ENCODE measurements around the gene PEX14. TPM values are rescaled to one million over a fixed set of nuclear protein-coding genes. Genes with fewer than 3 reads are reported as not detected.

The PEX14 gene
- total and polyA plus RNA-seq, 2 donors (not counting 3 experiments of a cell fraction or from before 2014, with no cell fraction given), result 19.5 to 26.5 TPM

GRCh38 chr1:10621906-10622305 lies 147.2 kb downstream of the PEX14 start:
- no peaks in the 10 kb centered on the region for H3K79me2 ChIP-seq (ENCODE audit: control insufficient read depth, insufficient read depth, low read length)
- FAIRE-seq (no peak), DNase-seq (ENCODE audit: low read depth, low spot score) (no peak)
- H3K4me2 ChIP-seq (ENCODE audit: insufficient read depth, low read length), result no peak overlapping the region
- H3K9me1 ChIP-seq (replicated peaks; ENCODE audit: control insufficient read depth, extremely low read depth, insufficient read depth, low read length), result no peaks in the 10 kb centered on the region
- no peak overlapping the region for H3K27ac ChIP-seq (ENCODE audit: insufficient read depth, low read depth, low read length)
- BruUV-seq (replicated peaks), result no TSS peak
- no peak overlapping the region for H3K9ac ChIP-seq (replicated peaks; ENCODE audit: extremely low read depth, insufficient read depth, low read length)
- no peaks in the 10 kb centered on the region for H3K27me3 ChIP-seq (ENCODE audit: control insufficient read depth in 2 of 2, insufficient read depth in 2 of 2, low read length in 2 of 2)
- no peaks in the 10 kb centered on the region for H3K9me3 ChIP-seq (replicated peaks; ENCODE audit: control insufficient read depth, insufficient read depth, low read length)
- CTCF ChIA-PET, result interaction anchor here (1.5 kb wide), 1 partner anchor 47 kb away, joined by 3 read pairs; no protein-coding TSS in a partner anchor
- no peak overlapping the region for H2AFZ ChIP-seq (ENCODE audit: low read depth, low read length)
- no peak for TF ChIP-seq POLR2AphosphoS5 (IDR thresholded peaks at IDR 0.05; ENCODE audit: insufficient read depth, low read depth, low read length)
- no peak for TF ChIP-seq POLR2A (IDR thresholded peaks at IDR 0.05; ENCODE audit: low read depth, low read length)
- TF ChIP-seq CTCF (IDR thresholded peaks at IDR 0.05; ENCODE audit: extremely low read depth in 1 of 2, insufficient read depth in 1 of 2, low read depth in 1 of 2, low read length in 2 of 2), result no peak
- TF ChIP-seq MAX (IDR thresholded peaks at IDR 0.05; ENCODE audit: insufficient read depth, insufficient read length), result no peak
- no peak for TF ChIP-seq GATA2 (IDR thresholded peaks at IDR 0.05; ENCODE audit: insufficient read depth, insufficient read length, low read depth, low read length)
- no peak for TF ChIP-seq JUN (IDR thresholded peaks at IDR 0.05; ENCODE audit: borderline replicate concordance, insufficient read depth, insufficient read length, low read depth)
- TF ChIP-seq EZH2 (IDR thresholded peaks at IDR 0.05; ENCODE audit: borderline replicate concordance, low read depth, low read length, severe bottlenecking), result no peak
- no peak for TF ChIP-seq MYC (IDR thresholded peaks at IDR 0.05; ENCODE audit: low read depth, low read length)
- TF ChIP-seq FOS (IDR thresholded peaks at IDR 0.05; ENCODE audit: borderline replicate concordance, insufficient read depth, low read length), result no peak
- no peaks in the 10 kb centered on the region for H3K4me1 ChIP-seq (ENCODE audit: control insufficient read depth, extremely low read depth, insufficient read depth, low read length)
- H3K4me3 ChIP-seq (replicated peaks in 1 of 3; ENCODE audit: insufficient read depth in 1 of 3, low read depth in 1 of 3, low read length in 3 of 3), result no peak overlapping the region
- H3K36me3 ChIP-seq (ENCODE audit: control insufficient read depth in 2 of 2, extremely low read depth in 1 of 2, insufficient read depth in 2 of 2, low read length in 2 of 2), result peaks cover 0 to 9% of the 10 kb centered on the region in 2 experiments
- intact Hi-C loops (cut with micrococcal nuclease) (no loop called here), dilution Hi-C loops (cut with MboI; ENCODE audit: extremely low pct_ligation_motif_present, low sequenced_read_pairs) (no loop called here)
- no peaks in the 10 kb centered on the region for H4K20me1 ChIP-seq (replicated peaks; ENCODE audit: control insufficient read depth, extremely low read depth, insufficient read depth, low read length)
- POLR2A ChIA-PET, result no interaction called here

All from endothelial cell of umbilical vein (primary cell).